EL (cell line): ENCODE data around the gene MRPS15.

Source experiments
- DNase-seq: peaks from one replicate; pipeline ENCODE4 v3.0.0-alpha.2; 2016

Gene MRPS15

GRCh38 chr1:36456391-36456928 lies 7.7 kb downstream of the MRPS15 start:
- DNase-seq = no peak

- DNase-seq = no peak
Measured at GRCh38 chr1:36455386-36455785, 8.8 kb downstream of the MRPS15 start.

GRCh38 chr1:36453600-36454388 lies 10.4 kb downstream of the MRPS15 start:
- no peak for DNase-seq

GRCh38 chr1:36453051-36453450 lies 11.1 kb downstream of the MRPS15 start:
- DNase-seq = no peak

GRCh38 chr1:36450919-36451305 lies 13.3 kb downstream of the MRPS15 start:
- no peak for DNase-seq

- DNase-seq = peak; percentile 96
Measured at GRCh38 chr1:36450270-36450918, 13.8 kb downstream of the MRPS15 start, which contains the start of gene OSCP1. Gene OSCP1, minus strand, starts transcription at chr1:36450451. Its CDS starts 82 bp downstream, at chr1:36450369.

GRCh38 chr1:36448530-36449056 lies 15.6 kb downstream of the MRPS15 start:
- no peak for DNase-seq

- DNase-seq = no peak
Measured at GRCh38 chr1:36447450-36447849, 16.7 kb downstream of the MRPS15 start.

- DNase-seq = no peak
Measured at GRCh38 chr1:36446746-36447145, 17.4 kb downstream of the MRPS15 start.

- DNase-seq = no peak
Measured at GRCh38 chr1:36446271-36446670, 17.9 kb downstream of the MRPS15 start.

GRCh38 chr1:36443297-36443696 lies 20.9 kb downstream of the MRPS15 start:
- no peak for DNase-seq

GRCh38 chr1:36442337-36442736 lies 21.8 kb downstream of the MRPS15 start:
- DNase-seq = no peak

GRCh38 chr1:36440646-36441045 lies 23.5 kb downstream of the MRPS15 start:
- no peak for DNase-seq

- DNase-seq = no peak
Measured at GRCh38 chr1:36440044-36440443, 24.1 kb downstream of the MRPS15 start.

- no peak for DNase-seq
Measured at GRCh38 chr1:36438715-36439114, 25.5 kb downstream of the MRPS15 start.

GRCh38 chr1:36436821-36437220 lies 27.4 kb downstream of the MRPS15 start:
- peak; percentile 60 for DNase-seq

- DNase-seq = no peak
Measured at GRCh38 chr1:36433102-36433501, 31.1 kb downstream of the MRPS15 start.

GRCh38 chr1:36432616-36433015 lies 31.6 kb downstream of the MRPS15 start:
- no peak for DNase-seq

GRCh38 chr1:36425791-36426190 lies 38.4 kb downstream of the MRPS15 start:
- DNase-seq = no peak

GRCh38 chr1:36421649-36422048 lies 42.5 kb downstream of the MRPS15 start:
- no peak for DNase-seq

GRCh38 chr1:36420836-36421317 lies 43.3 kb downstream of the MRPS15 start:
- peak; percentile 84 for DNase-seq

GRCh38 chr1:36420409-36420808 lies 43.8 kb downstream of the MRPS15 start:
- DNase-seq = no peak

GRCh38 chr1:36419569-36419968 lies 44.6 kb downstream of the MRPS15 start:
- no peak for DNase-seq

- no peak for DNase-seq
Measured at GRCh38 chr1:36419140-36419539, 45.0 kb downstream of the MRPS15 start.
